GM12878 (cell line): ENCODE results near the gene CAMK2B. TPM values are rescaled to one million over a fixed set of nuclear protein-coding genes. Genes with fewer than 3 reads are reported as not detected.

Experiments used
- ATAC-seq: fragments of 200-7000 bp; cut with Tn5 transposase; 3 replicates; pipeline ENCODE4 v1.9.1; 2020; ENCODE audit warnings: mild to moderate bottlenecking, moderate library complexity
- BruUV-seq: library from RNA; stranded (reverse); fragments of 400-500 nt; replicated peaks from 2 replicates; lab custom pipeline; 2021; lab: Mats Ljungman, UMichigan
- CTCF ChIA-PET: fragments of 300-600 bp; sonication (Branson Sonifier 250); formaldehyde crosslinking; extraction: SDS; loops from one replicate; lab custom pipeline; 2021; ENCODE audit warnings: inconsistent platforms; lab: Yijun Ruan, JAX
- POLR2A ChIA-PET: fragments of 350-600 bp; formaldehyde crosslinking; extraction: SDS; loops from one replicate; lab custom pipeline; 2021; ENCODE audit warnings: inconsistent platforms; lab: Charles Lee
- RAD21 ChIA-PET: fragments of 300-600 bp; sonication (Branson Sonifier 250); formaldehyde crosslinking; loops from one replicate; lab custom pipeline; 2023; ENCODE audit warnings: antibody characterized with exemption; ENCODE audit not compliant: unreplicated experiment; lab: Charles Lee
- SMC1A ChIA-PET: fragments of 300-600 bp; sonication (Branson Sonifier 250); formaldehyde crosslinking; loops from one replicate; lab custom pipeline; 2023; ENCODE audit not compliant: unreplicated experiment, uncharacterized antibody; lab: Charles Lee
- DNase-seq: peaks from one replicate; pipeline ENCODE4 v3.0.0-alpha.2; 2011; ENCODE audit warnings: low read depth, low spot score
- FAIRE-seq: peaks from 3 replicates; lab custom pipeline; 2011; peaks lifted over from hg19 to GRCh38; lab: Jason Lieb, UNC
- H2AFZ ChIP-seq: 2 replicates; pipeline ENCODE4 v1.6.0; 2011; ENCODE audit warnings: low read depth, low read length, control low read depth; ENCODE audit not compliant: control insufficient read depth
- H3K27ac ChIP-seq: 2 replicates; pipeline ENCODE4 v1.5.1; 2011; ENCODE audit warnings: control low read depth; ENCODE audit not compliant: control insufficient read depth, insufficient read depth
- H3K27me3 ChIP-seq, 2 experiments: replicated peaks in 1 of 2; 2 replicates each; pipeline versions ENCODE4 v1.6.0 to v1.6.1; 2011; ENCODE audit warnings: low read length in 1 of 2; ENCODE audit not compliant: control insufficient read depth in 2 of 2, insufficient read depth in 2 of 2
- H3K36me3 ChIP-seq, 2 experiments: 2 replicates each; pipeline ENCODE4 v1.5.1; 2011; ENCODE audit warnings: low read length in 1 of 2; ENCODE audit not compliant: control insufficient read depth in 2 of 2, insufficient read depth in 2 of 2
- H3K4me1 ChIP-seq: 2 replicates; pipeline ENCODE4 v1.6.1; 2011; ENCODE audit warnings: mild to moderate bottlenecking, low read length, moderate library complexity, mixed read lengths; ENCODE audit not compliant: control insufficient read depth, insufficient read depth
- H3K4me2 ChIP-seq: 2 replicates; pipeline ENCODE4 v1.6.0; 2011; ENCODE audit warnings: control low read depth; ENCODE audit not compliant: control insufficient read depth, insufficient read depth
- H3K4me3 ChIP-seq: fragments of 200-600 bp; sonication (generic); 2 replicates; pipeline ENCODE4 v1.5.1; 2016
- H3K79me2 ChIP-seq: 2 replicates; pipeline ENCODE4 v1.6.0; 2011; ENCODE audit warnings: low read length; ENCODE audit not compliant: control insufficient read depth, insufficient read depth
- H3K9ac ChIP-seq: 2 replicates; pipeline ENCODE4 v1.8.0; 2011; ENCODE audit warnings: low read length, control low read depth, mixed read lengths; ENCODE audit not compliant: control insufficient read depth, insufficient read depth
- H3K9me3 ChIP-seq: replicated peaks from 3 replicates; pipeline ENCODE4 v1.5.1; 2011; ENCODE audit warnings: mild to moderate bottlenecking, low read length; ENCODE audit not compliant: control insufficient read depth, insufficient read depth
- H4K20me1 ChIP-seq: 2 replicates; pipeline ENCODE4 v1.6.0; 2011; ENCODE audit not compliant: control insufficient read depth, insufficient read depth
- DPF2 ChIP-seq: fragments of 450-650 bp; IDR thresholded peaks from 2 replicates; pipeline ENCODE4 v1.6.1; 2017; ENCODE audit warnings: mild to moderate bottlenecking
- E4F1 ChIP-seq: fragments of 450-650 bp; IDR thresholded peaks from 2 replicates; pipeline ENCODE4 v1.6.1; 2018; ENCODE audit warnings: borderline replicate concordance, mild to moderate bottlenecking; ENCODE audit not compliant: partially characterized antibody
- EED ChIP-seq: sonication (generic); IDR thresholded peaks from 2 replicates; pipeline ENCODE4 v1.6.1; 2016; ENCODE audit warnings: antibody characterized with exemption, low read depth
- HDGF ChIP-seq: fragments of 450-650 bp; IDR thresholded peaks from 2 replicates; pipeline ENCODE4 v1.6.1; 2016; ENCODE audit warnings: antibody characterized with exemption
- MLLT1 ChIP-seq: fragments of 450-650 bp; IDR thresholded peaks from 2 replicates; pipeline ENCODE4 v1.6.1; 2016; ENCODE audit warnings: mild to moderate bottlenecking
- MYC ChIP-seq: IDR thresholded peaks from 2 replicates; pipeline ENCODE4 v1.6.1; 2011; ENCODE audit warnings: mild to moderate bottlenecking, low read length, moderate library complexity, inconsistent platforms; ENCODE audit not compliant: insufficient read depth, insufficient replicate concordance, insufficient read length, severe bottlenecking
- NRF1 ChIP-seq: conservative IDR thresholded peaks from 2 replicates; pipeline ENCODE4 v1.6.1; 2011; ENCODE audit warnings: mild to moderate bottlenecking, low read depth, low read length, improper control_type of control experiment
- PAX5 ChIP-seq: IDR thresholded peaks from 2 replicates; pipeline ENCODE4 v1.6.1; 2011; ENCODE audit warnings: low read depth, low read length, borderline replicate concordance
- POLR2AphosphoS5 ChIP-seq: IDR thresholded peaks from 2 replicates; pipeline ENCODE4 v1.6.1; 2011; ENCODE audit warnings: mild to moderate bottlenecking, low read length, inconsistent platforms
- RAD51 ChIP-seq: fragments of 450-650 bp; IDR thresholded peaks from 2 replicates; pipeline ENCODE4 v1.6.1; 2016; ENCODE audit warnings: moderate library complexity, mild to moderate bottlenecking, inconsistent platforms
- SMAD1 ChIP-seq: fragments of 450-650 bp; IDR thresholded peaks from 2 replicates; pipeline ENCODE4 v1.6.1; 2018; ENCODE audit warnings: mild to moderate bottlenecking, low read depth; ENCODE audit not compliant: partially characterized antibody
- TAF1 ChIP-seq: IDR thresholded peaks from 2 replicates; pipeline ENCODE4 v1.6.1; 2011; ENCODE audit warnings: mild to moderate bottlenecking, low read depth, low read length, borderline replicate concordance
- WGBS: methylation state at CpG from one replicate; pipeline ENCODE4 v1.1.6; 2016; ENCODE audit warnings: low lambda C conversion rate; ENCODE audit not compliant: insufficient replicate concordance, insufficient coverage; ENCODE audit errors: missing lambda C conversion rate; 5-methylcytosine and 5-hydroxymethylcytosine counted together
- in situ Hi-C: fragments of 300-500 bp; cut with MboI; formaldehyde crosslinking; loops from 9 replicates; pipeline ENCODE4 v1.14.3; 2018; ENCODE audit warnings: mixed read lengths
- intact Hi-C: fragments of 100-400 bp; cut with micrococcal nuclease; formaldehyde crosslinking; loops from one replicate; pipeline ENCODE4 v1.14.2; 2022; ENCODE audit not compliant: unreplicated experiment
- polyA plus RNA-seq, 11 experiments: library from polyadenylated mRNA; depleted of rRNA in 4 of 11; unstranded in 6 of 11; stranded (reverse) in 5 of 11; fragments of >200 nt; fragmentation: Nextera tagmentation in 4 of 11; fragmentation: Illumina TruSeq in 1 of 11; extraction: Ambion mirVana in 4 of 11; extraction: Trizol in 1 of 11; gene quantifications; 1 replicate in 1 of 11; 2 replicates in 10 of 11; pipeline versions ENCODE4 v1.2.1 to v1.2.3, GENCODE V29; 2011 to 2016; ENCODE audit warnings: inconsistent platforms in 2 of 11, missing spikeins in 2 of 11, low read depth in 1 of 11
- total RNA-seq, 4 experiments: library from RNA; depleted of rRNA in 3 of 4; stranded (reverse); fragments of >200 nt in 3 of 4; fragmentation: Illumina TruSeq in 1 of 4; extraction: Trizol in 1 of 4; gene quantifications; 2 replicates each; pipeline versions ENCODE4 v1.2.1 to v1.2.3, GENCODE V29; 2013 to 2021
- TF ChIP-seq, protein P1 (sequence below): fragments of 450-650 bp; IDR thresholded peaks from 2 replicates; pipeline ENCODE4 v1.6.1; 2017; ENCODE audit warnings: borderline replicate concordance

The CAMK2B gene
- total and polyA plus RNA-seq, 10 of the 15 experiments (the other 5 are each of a cell fraction or from before 2014, with no cell fraction given): 0.06 to 0.23 (median 0.11) TPM; not detected in 5

- 60% methylated on average over 4 of the region's 4 CpGs for WGBS
- no peak for FAIRE-seq
- no peak overlapping the region for H3K9ac ChIP-seq
- no peaks in the 10 kb centered on the region; the same call in 2 of the 3 replicates for H3K9me3 ChIP-seq
- ChIA-PET CTCF (interaction anchor here (1.6 to 3.7 kb wide), 2 partner anchors 25 to 126 kb away, joined by 4 to 15 read pairs; no protein-coding TSS in a partner anchor), RAD21 (interaction anchor here (1.2 kb wide), 1 partner anchor 126 kb away, joined by 4 read pairs; no protein-coding TSS in a partner anchor), POLR2A (interaction anchor here (0.6 kb wide), 1 partner anchor 90 kb away, joined by 5 read pairs; no protein-coding TSS in a partner anchor), SMC1A (interaction anchor here (1.0 to 1.5 kb wide), 2 partner anchors 9 to 107 kb away, joined by 3 read pairs; no protein-coding TSS in a partner anchor)
- no peak for DNase-seq
- no peaks in the 10 kb centered on the region for H3K36me3 ChIP-seq
- no peaks in the 10 kb centered on the region for H4K20me1 ChIP-seq
- H3K27me3 ChIP-seq: no peaks in the 10 kb centered on the region
- H3K4me2 ChIP-seq: no peak overlapping the region
- in situ Hi-C loops (no loop called here), intact Hi-C loops (no loop called here)
- no peaks in the 10 kb centered on the region for H3K79me2 ChIP-seq
- ATAC-seq: no peak
- H3K4me1 ChIP-seq: peaks cover 8% of the 10 kb centered on the region; the same call in 1 of the 2 replicates
- no TSS peak for BruUV-seq
- no peak overlapping the region for H2AFZ ChIP-seq
- no peak overlapping the region for H3K27ac ChIP-seq
- TF ChIP-seq TAF1 (no peak), NRF1 (no peak), DPF2 (no peak), RAD51 (no peak)
- TF ChIP-seq, protein P1, sequence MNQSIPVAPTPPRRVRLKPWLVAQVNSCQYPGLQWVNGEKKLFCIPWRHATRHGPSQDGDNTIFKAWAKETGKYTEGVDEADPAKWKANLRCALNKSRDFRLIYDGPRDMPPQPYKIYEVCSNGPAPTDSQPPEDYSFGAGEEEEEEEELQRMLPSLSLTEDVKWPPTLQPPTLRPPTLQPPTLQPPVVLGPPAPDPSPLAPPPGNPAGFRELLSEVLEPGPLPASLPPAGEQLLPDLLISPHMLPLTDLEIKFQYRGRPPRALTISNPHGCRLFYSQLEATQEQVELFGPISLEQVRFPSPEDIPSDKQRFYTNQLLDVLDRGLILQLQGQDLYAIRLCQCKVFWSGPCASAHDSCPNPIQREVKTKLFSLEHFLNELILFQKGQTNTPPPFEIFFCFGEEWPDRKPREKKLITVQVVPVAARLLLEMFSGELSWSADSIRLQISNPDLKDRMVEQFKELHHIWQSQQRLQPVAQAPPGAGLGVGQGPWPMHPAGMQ: no peak
- TF ChIP-seq, all 136 proteins: peak for 0
- no peak overlapping the region for H3K4me3 ChIP-seq
Measured at GRCh38 chr7:44366986-44367385, 41.6 kb upstream of the CAMK2B start.

DNA sequence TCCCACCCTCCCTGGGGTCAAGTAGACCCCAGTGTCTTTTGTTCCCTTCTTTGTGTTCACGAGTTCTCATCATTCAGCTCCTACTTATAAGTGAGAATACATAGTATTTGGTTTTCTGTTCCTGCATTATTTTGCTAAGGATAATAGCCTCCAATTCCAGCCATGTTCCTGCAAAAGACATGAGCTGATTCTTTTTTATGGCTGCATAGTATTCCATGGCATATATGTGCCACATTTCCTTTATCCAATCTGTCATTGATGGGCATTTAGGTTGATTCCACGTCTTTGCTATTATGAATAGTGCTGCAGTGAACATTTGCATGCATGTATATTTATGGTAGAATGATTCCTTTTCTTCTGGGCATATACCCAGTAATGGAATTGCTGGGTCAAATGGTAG lies 28.3 kb upstream of the CAMK2B start:
- intact Hi-C loops (no loop called here), in situ Hi-C loops (no loop called here)
- BruUV-seq: no TSS peak
- Histone ChIP-seq H3K4me2 (no peak overlapping the region), H2AFZ (no peak overlapping the region), H3K27me3 (no peaks in the 10 kb centered on the region), H3K9me3 (no peaks in the 10 kb centered on the region), H3K27ac (no peak overlapping the region), H4K20me1 (no peaks in the 10 kb centered on the region), H3K79me2 (no peaks in the 10 kb centered on the region), H3K4me1 (no peaks in the 10 kb centered on the region), H3K9ac (no peak overlapping the region), H3K4me3 (no peak overlapping the region), H3K36me3 (no peaks in the 10 kb centered on the region)
- ATAC-seq (no peak), DNase-seq (no peak), FAIRE-seq (no peak)
- ChIA-PET POLR2A (no interaction called here), RAD21 (no interaction called here), SMC1A (no interaction called here), CTCF (no interaction called here)
- 25% methylated on average over 2 of the region's 2 CpGs for WGBS
- TF ChIP-seq HDGF (no peak), POLR2AphosphoS5 (no peak), MLLT1 (no peak), EED (no peak), MYC (no peak), PAX5 (no peak), SMAD1 (no peak), E4F1 (no peak)
